Motor neuron (in vitro differentiated cells): ENCODE data around the gene PI4K2A. TPM values are rescaled to one million over a fixed set of nuclear protein-coding genes. Genes with fewer than 3 reads are reported as not detected.

Experiments used
- ATAC-seq, 8 experiments: fragments of 200-7000 bp; cut with Tn5 transposase; replicated peaks in 6 of 8; 2 replicates each; pipeline ENCODE4 v1.8.0; 2021; ENCODE audit warnings: mild to moderate bottlenecking in 8 of 8, moderate library complexity in 8 of 8
- H3K27ac ChIP-seq, 2 donors: fragments of 250-450 bp; sonication (Bioruptor Pico); 2 replicates each; pipeline ENCODE4 v1.9.0; 2021; ENCODE audit warnings: antibody characterized with exemption in 2 of 2, mild to moderate bottlenecking in 2 of 2, moderate library complexity in 1 of 2
- H3K4me1 ChIP-seq, 2 donors: fragments of 250-450 bp; sonication (Bioruptor Pico); replicated peaks in 1 of 2; 2 replicates each; pipeline ENCODE4 v1.6.1; 2021; ENCODE audit warnings: antibody characterized with exemption in 2 of 2, mild to moderate bottlenecking in 2 of 2, moderate library complexity in 1 of 2
- H3K4me3 ChIP-seq, 5 donors: fragments of 250-450 bp; sonication (Bioruptor Pico); 2 replicates each; pipeline ENCODE4 v1.9.0; 2021; ENCODE audit warnings: antibody characterized with exemption in 5 of 5, mild to moderate bottlenecking in 5 of 5, moderate library complexity in 4 of 5
- WGBS, 10 experiments: fragments of 450-650 bp; shearing (Covaris generic); methylation state at CpG; one replicate each; pipeline ENCODE4 v1.0.0; 2022; 5-methylcytosine and 5-hydroxymethylcytosine counted together
- in situ Hi-C, 9 experiments: fragments of 400-800 bp; cut with MboI; loops; one replicate each; pipeline ENCODE4 v1.15.0; 2021; ENCODE audit warnings: low sequenced_read_pairs in 9 of 9, low pct_unique_long_range_greater_than_20kb in 2 of 9; ENCODE audit not compliant: unreplicated experiment in 9 of 9
- total RNA-seq, 8 experiments: library from RNA; unstranded; fragments of 300-600 nt; gene quantifications; 2 replicates each; pipeline versions ENCODE4 v1.2.3 to v1.2.4, GENCODE V29; 2022

The PI4K2A gene
- total RNA-seq, 8 experiments from 2014 or later: 10.1 to 46.8 (median 18.4) TPM

- in situ Hi-C loops: no loop called here
- H3K4me3 ChIP-seq: no peak overlapping the region
- WGBS, 10 experiments: 0 to 79% (median 40%) methylated on average over 1 to 6 of the region's 8 CpGs; no CpG with 5 or more reads in 3 of the 10 experiments
- H3K27ac ChIP-seq: no peak overlapping the region
- peak in 3 of 8 experiments; percentile 4 to 9 (median 8) for ATAC-seq
- H3K4me1 ChIP-seq: peaks cover 11 to 25% of the 10 kb centered on the region in 2 donors
Observed at GRCh38 chr10:97718659-97719142, 78.2 kb downstream of the PI4K2A start.

DNA sequence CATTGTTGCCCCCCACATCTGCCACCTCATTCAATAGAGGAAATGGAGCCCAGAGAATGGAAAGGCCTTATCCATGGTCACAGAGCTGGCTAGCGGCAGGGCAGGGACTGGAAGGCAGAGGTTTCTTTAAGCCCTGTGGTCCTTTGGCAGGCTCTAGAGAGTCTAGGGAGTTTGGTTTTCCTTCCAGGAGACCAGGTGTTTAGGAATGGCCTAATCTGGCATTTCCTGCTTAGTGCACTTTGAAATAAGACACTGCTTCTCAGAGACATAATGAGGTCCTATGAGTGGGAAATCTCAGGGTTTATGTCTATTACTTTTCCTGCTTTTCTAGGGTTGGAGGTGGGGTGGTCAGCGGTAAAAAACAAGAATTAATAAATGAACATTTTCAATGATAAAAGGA lies 79.1 kb downstream of the PI4K2A start:
- in situ Hi-C loops: no loop called here
- no peak for ATAC-seq
- Histone ChIP-seq H3K27ac (no peak overlapping the region), H3K4me3 (no peak overlapping the region), H3K4me1 (peaks cover 11 to 18% of the 10 kb centered on the region in 2 donors)
- 38 to 100% (median 94%) methylated on average over 1 to 2 of the region's 2 CpGs; no CpG with 5 or more reads in 1 of the 10 experiments for WGBS, 10 experiments

- in situ Hi-C loops: no loop called here
- 67 to 100% (median 77%) methylated on average over 3 to 12 of the region's 12 CpGs; no CpG with 5 or more reads in 3 of the 10 experiments for WGBS, 10 experiments
- ATAC-seq: peak in 2 of 8 experiments; percentile 31 to 52
- peaks cover 11 to 12% of the 10 kb centered on the region in 2 donors for H3K4me1 ChIP-seq
- H3K27ac ChIP-seq: no peak overlapping the region
- no peak overlapping the region for H3K4me3 ChIP-seq
Observed at GRCh38 chr10:97721871-97722780, 81.7 kb downstream of the PI4K2A start.

GRCh38 chr10:97723001-97723400 lies 82.5 kb downstream of the PI4K2A start:
- in situ Hi-C loops: no loop called here
- no peak overlapping the region for H3K4me3 ChIP-seq
- no peak for ATAC-seq
- no peak overlapping the region for H3K27ac ChIP-seq
- peaks cover 11% of the 10 kb centered on the region in 2 donors for H3K4me1 ChIP-seq
- 14 to 100% (median 63%) methylated on average over 1 of the region's 3 CpGs; no CpG with 5 or more reads in 6 of the 10 experiments for WGBS, 10 experiments

- in situ Hi-C loops: no loop called here
- Histone ChIP-seq H3K4me3 (no peak overlapping the region), H3K4me1 (peaks cover 0 to under 1% of the 10 kb centered on the region in 2 donors), H3K27ac (no peak overlapping the region)
- ATAC-seq: peak in 6 of 8 experiments; percentile 17 to 88 (median 67)
- 14 to 100% (median 52%) methylated on average over 1 to 5 of the region's 5 CpGs for WGBS, 10 experiments
Observed at GRCh38 chr10:97724341-97724941, 84.0 kb downstream of the PI4K2A start.

Other genes with a start within 250 kb of the PI4K2A start
- gene RRP12, start 239.3 kb upstream of the PI4K2A start, total RNA-seq: 10 to 100 TPM; 20.8 to 65.6 (median 40.2) TPM
- 100 to 1,000 TPM; 242 to 525 (median 430) TPM for gene PGAM1, start 214.5 kb upstream of the PI4K2A start, total RNA-seq
- 10 to 100 TPM; 42.1 to 76.2 (median 56.9) TPM for gene EXOSC1, start 194.7 kb upstream of the PI4K2A start, total RNA-seq
- gene ZDHHC16, start 194.5 kb upstream of the PI4K2A start, total RNA-seq: 10 to 100 TPM; 11.8 to 48.3 (median 25.7) TPM
- gene MMS19, start 142.2 kb upstream of the PI4K2A start, total RNA-seq: 10 to 100 TPM; 42.8 to 77.5 (median 56.4) TPM
- gene UBTD1, start 141.7 kb upstream of the PI4K2A start, total RNA-seq: 10 to 100 TPM in 3 of 8 experiments, 1 to 10 TPM in 5; 2.9 to 16.7 (median 6.9) TPM
- under 1 TPM in 1 of 8 experiments, not detected in 7; 0.21 TPM for gene ANKRD2, start 67.9 kb upstream of the PI4K2A start, total RNA-seq
- gene HOGA1, start 56.3 kb upstream of the PI4K2A start, total RNA-seq: 10 to 100 TPM in 1 of 8 experiments, 1 to 10 TPM in 4, under 1 TPM in 3; 0.27 to 11.5 (median 1.7) TPM
- 1 to 10 TPM in 1 of 8 experiments, under 1 TPM in 4, not detected in 3; 0.17 to 2.6 (median 0.31) TPM for gene C10orf62, start 51.0 kb upstream of the PI4K2A start, total RNA-seq
- 10 to 100 TPM in 5 of 8 experiments, 1 to 10 TPM in 3; 5.1 to 54.0 (median 27.5) TPM for gene MORN4, start 7.2 kb upstream of the PI4K2A start, total RNA-seq
- 10 to 100 TPM in 3 of 8 experiments, 1 to 10 TPM in 5; 2.1 to 23.9 (median 7.1) TPM for gene AVPI1, start 46.6 kb downstream of the PI4K2A start, total RNA-seq
- gene MARVELD1, start 73.1 kb downstream of the PI4K2A start, total RNA-seq: 10 to 100 TPM in 4 of 8 experiments, 1 to 10 TPM in 4; 2.0 to 37.7 (median 8.2) TPM
- 10 to 100 TPM; 21.7 to 45.9 (median 31.1) TPM for gene ZFYVE27, start 96.5 kb downstream of the PI4K2A start, total RNA-seq
- under 1 TPM in 7 of 8 experiments, not detected in 1; 0.17 to 0.98 (median 0.60) TPM for gene SFRP5, start 131.3 kb downstream of the PI4K2A start, total RNA-seq
- gene GOLGA7B, start 209.2 kb downstream of the PI4K2A start, total RNA-seq: 1 to 10 TPM in 5 of 8 experiments, under 1 TPM in 3; 0.09 to 6.0 (median 1.3) TPM